ENCODE measurements around the gene IGDCC3.

DNA sequence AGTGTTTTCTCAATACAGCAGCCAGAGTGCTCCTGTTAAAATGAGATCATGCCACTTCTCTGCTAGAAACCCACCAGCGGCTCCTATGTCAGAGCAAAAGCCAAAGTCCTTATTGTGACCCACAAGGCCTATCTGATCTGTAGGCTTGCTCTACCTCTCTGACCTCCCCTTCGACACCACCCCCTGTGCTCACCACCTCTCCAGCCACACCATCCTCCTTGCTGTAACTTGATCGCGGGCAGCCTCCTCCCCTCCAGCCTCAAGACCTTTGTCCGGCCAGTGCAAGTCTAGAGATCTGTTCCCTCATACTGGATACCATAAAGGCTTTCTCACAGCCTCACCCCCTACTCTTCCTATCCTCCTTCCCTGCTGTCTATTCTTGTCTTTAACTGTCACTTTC is 46.9 kb upstream of the IGDCC3 start:
- no peak for TF ChIP-seq POLR2A (IDR thresholded peaks at IDR 0.05; ENCODE audit: extremely low read depth, insufficient read length)
- TF ChIP-seq, protein P1, sequence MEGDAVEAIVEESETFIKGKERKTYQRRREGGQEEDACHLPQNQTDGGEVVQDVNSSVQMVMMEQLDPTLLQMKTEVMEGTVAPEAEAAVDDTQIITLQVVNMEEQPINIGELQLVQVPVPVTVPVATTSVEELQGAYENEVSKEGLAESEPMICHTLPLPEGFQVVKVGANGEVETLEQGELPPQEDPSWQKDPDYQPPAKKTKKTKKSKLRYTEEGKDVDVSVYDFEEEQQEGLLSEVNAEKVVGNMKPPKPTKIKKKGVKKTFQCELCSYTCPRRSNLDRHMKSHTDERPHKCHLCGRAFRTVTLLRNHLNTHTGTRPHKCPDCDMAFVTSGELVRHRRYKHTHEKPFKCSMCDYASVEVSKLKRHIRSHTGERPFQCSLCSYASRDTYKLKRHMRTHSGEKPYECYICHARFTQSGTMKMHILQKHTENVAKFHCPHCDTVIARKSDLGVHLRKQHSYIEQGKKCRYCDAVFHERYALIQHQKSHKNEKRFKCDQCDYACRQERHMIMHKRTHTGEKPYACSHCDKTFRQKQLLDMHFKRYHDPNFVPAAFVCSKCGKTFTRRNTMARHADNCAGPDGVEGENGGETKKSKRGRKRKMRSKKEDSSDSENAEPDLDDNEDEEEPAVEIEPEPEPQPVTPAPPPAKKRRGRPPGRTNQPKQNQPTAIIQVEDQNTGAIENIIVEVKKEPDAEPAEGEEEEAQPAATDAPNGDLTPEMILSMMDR (IDR thresholded peaks at IDR 0.05; ENCODE audit: low read depth, low read length): no peak
- TF ChIP-seq, protein P2, sequence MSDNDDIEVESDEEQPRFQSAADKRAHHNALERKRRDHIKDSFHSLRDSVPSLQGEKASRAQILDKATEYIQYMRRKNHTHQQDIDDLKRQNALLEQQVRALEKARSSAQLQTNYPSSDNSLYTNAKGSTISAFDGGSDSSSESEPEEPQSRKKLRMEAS (IDR thresholded peaks at IDR 0.05; ENCODE audit: low read depth, low read length): no peak
- no peak for TF ChIP-seq MYC (IDR thresholded peaks at IDR 0.05; ENCODE audit: low read depth, low read length)

All from NB4 (cell line).